HEK293 (cell line): Measurements from ENCODE around the gene CRIP1.

Source experiments
- CTCF ChIA-PET: fragments of 350-600 bp; formaldehyde crosslinking; extraction: SDS; loops from one replicate; lab custom pipeline; 2021; ENCODE audit warnings: antibody characterized with exemption; lab: Yijun Ruan, JAX
- POLR2A ChIA-PET: fragments of 300-600 bp; formaldehyde crosslinking; extraction: SDS; loops from one replicate; lab custom pipeline; 2020; ENCODE audit warnings: antibody characterized with exemption, inconsistent platforms; lab: Yijun Ruan, JAX
- H3K27ac ChIP-seq: fragments of 200-500 bp; sonication (Bioruptor generic); 2 replicates; pipeline ENCODE4 v1.5.1; 2014; ENCODE audit warnings: low read depth, low read length, control low read depth, inconsistent platforms; ENCODE audit errors: extremely low read depth
- H3K36me3 ChIP-seq, 2 experiments: fragments of 200-500 bp in 1 of 2; sonication (Bioruptor generic) in 1 of 2; 1 replicate in 1 of 2; 2 replicates in 1 of 2; pipeline ENCODE4 v1.5.1; 2014 to 2017; ENCODE audit warnings: inconsistent platforms in 2 of 2, low read length in 2 of 2; ENCODE audit not compliant: control insufficient read depth in 2 of 2, insufficient read depth in 1 of 2
- H3K4me1 ChIP-seq: fragments of 200-500 bp; sonication (Bioruptor generic); 2 replicates; pipeline ENCODE4 v1.5.1; 2014; ENCODE audit warnings: mild to moderate bottlenecking, low read length, inconsistent platforms; ENCODE audit not compliant: control insufficient read depth, insufficient read depth
- H3K4me3 ChIP-seq: 2 replicates; pipeline ENCODE4 v1.5.1; 2011; ENCODE audit warnings: low read depth, mild to moderate bottlenecking, control low read depth, low read length, moderate library complexity
- H3K9me3 ChIP-seq: fragments of 200-500 bp; sonication (Bioruptor generic); 2 replicates; pipeline ENCODE4 v1.5.1; 2014; ENCODE audit warnings: low read depth, low read length, inconsistent platforms; ENCODE audit not compliant: control insufficient read depth, insufficient read depth
- SALL2 ChIP-seq: fragments of 450-650 bp; formaldehyde crosslinking; IDR thresholded peaks from 2 replicates; pipeline ENCODE4 v1.5.0; 2017; ENCODE audit warnings: missing biosample characterization, mild to moderate bottlenecking, missing genetic modification characterization, borderline replicate concordance
- ZFP41 ChIP-seq: fragments of 450-650 bp; formaldehyde crosslinking; IDR thresholded peaks from 2 replicates; pipeline ENCODE4 v1.5.1; 2016; ENCODE audit warnings: missing biosample characterization, missing genetic modification characterization, borderline replicate concordance
- ZNF114 ChIP-seq: fragments of 450-650 bp; formaldehyde crosslinking; IDR thresholded peaks from 2 replicates; pipeline ENCODE4 v1.5.0; 2017; ENCODE audit warnings: missing biosample characterization, missing genetic modification characterization
- ZNF146 ChIP-seq: fragments of 450-650 bp; formaldehyde crosslinking; IDR thresholded peaks from 2 replicates; pipeline ENCODE4 v1.5.1; 2016; ENCODE audit warnings: missing biosample characterization, missing genetic modification characterization
- ZNF169 ChIP-seq: fragments of 450-650 bp; formaldehyde crosslinking; IDR thresholded peaks from 2 replicates; pipeline ENCODE4 v1.5.1; 2016; ENCODE audit warnings: missing biosample characterization, missing genetic modification characterization
- ZNF266 ChIP-seq: fragments of 450-650 bp; formaldehyde crosslinking; IDR thresholded peaks from 2 replicates; pipeline ENCODE4 v1.5.1; 2016; ENCODE audit warnings: missing biosample characterization, missing genetic modification characterization, low read depth
- ZNF549 ChIP-seq: fragments of 450-650 bp; IDR thresholded peaks from 2 replicates; pipeline ENCODE4 v1.5.1; 2018; ENCODE audit warnings: missing biosample characterization, missing genetic modification characterization, mild to moderate bottlenecking, inconsistent platforms, moderate library complexity
- ZNF558 ChIP-seq: fragments of 450-650 bp; formaldehyde crosslinking; IDR thresholded peaks from 2 replicates; pipeline ENCODE4 v1.5.1; 2016; ENCODE audit warnings: missing biosample characterization, missing genetic modification characterization
- ZNF561 ChIP-seq: fragments of 450-650 bp; IDR thresholded peaks from 2 replicates; pipeline ENCODE4 v1.5.1; 2018; ENCODE audit warnings: missing biosample characterization, missing genetic modification characterization, borderline replicate concordance
- ZNF654 ChIP-seq: fragments of 450-650 bp; formaldehyde crosslinking; IDR thresholded peaks from 2 replicates; pipeline ENCODE4 v1.5.1; 2016; ENCODE audit warnings: low read depth, missing biosample characterization, missing genetic modification characterization
- ZNF664 ChIP-seq: fragments of 450-650 bp; formaldehyde crosslinking; IDR thresholded peaks from 2 replicates; pipeline ENCODE4 v1.5.1; 2016; ENCODE audit warnings: missing biosample characterization, missing genetic modification characterization
- ZNF707 ChIP-seq: fragments of 450-650 bp; formaldehyde crosslinking; IDR thresholded peaks from 2 replicates; pipeline ENCODE4 v1.5.1; 2016; ENCODE audit warnings: missing biosample characterization, missing genetic modification characterization
- TF ChIP-seq, protein P1 (sequence below): fragments of 450-650 bp; formaldehyde crosslinking; IDR thresholded peaks from 2 replicates; pipeline ENCODE4 v1.5.1; 2016; ENCODE audit warnings: missing biosample characterization, missing genetic modification characterization, borderline replicate concordance
- TF ChIP-seq, protein P2 (sequence below): fragments of 450-650 bp; formaldehyde crosslinking; IDR thresholded peaks from 2 replicates; pipeline ENCODE4 v1.5.1; 2016; ENCODE audit warnings: missing biosample characterization, missing genetic modification characterization
- TF ChIP-seq, protein P3 (sequence below): fragments of 450-650 bp; formaldehyde crosslinking; IDR thresholded peaks from 2 replicates; pipeline ENCODE4 v1.5.1; 2017; ENCODE audit warnings: missing biosample characterization, missing genetic modification characterization
- TF ChIP-seq, protein P4 (sequence below): fragments of 450-650 bp; formaldehyde crosslinking; IDR thresholded peaks from 2 replicates; pipeline ENCODE4 v1.5.1; 2016; ENCODE audit warnings: missing biosample characterization, missing genetic modification characterization
- TF ChIP-seq, protein P5 (sequence below): fragments of 450-650 bp; formaldehyde crosslinking; IDR thresholded peaks from 2 replicates; pipeline ENCODE4 v1.5.1; 2016; ENCODE audit warnings: missing biosample characterization, missing genetic modification characterization, low read depth

The CRIP1 gene

DNA sequence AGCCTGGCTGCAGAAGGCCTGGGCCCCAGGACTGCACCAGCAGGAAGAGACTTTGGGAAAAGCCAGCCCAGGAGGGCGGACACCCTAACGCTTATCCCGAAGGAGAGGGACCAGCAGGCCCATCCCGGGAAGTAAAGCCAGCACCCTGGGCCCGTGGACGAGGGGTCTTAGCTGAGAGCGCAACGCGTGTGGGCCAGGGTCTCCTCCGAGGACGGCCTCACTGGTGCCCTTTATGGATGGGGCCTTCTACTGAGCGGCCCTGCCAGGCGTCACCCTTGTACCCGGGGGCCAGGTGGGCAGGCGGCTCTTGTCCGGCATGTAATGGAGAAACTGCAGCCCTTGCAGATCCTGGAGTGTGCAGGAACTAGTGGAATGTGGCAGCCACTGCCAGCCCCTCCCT, 18.4 kb downstream of the CRIP1 start (continued):
- TF ChIP-seq, protein P1, sequence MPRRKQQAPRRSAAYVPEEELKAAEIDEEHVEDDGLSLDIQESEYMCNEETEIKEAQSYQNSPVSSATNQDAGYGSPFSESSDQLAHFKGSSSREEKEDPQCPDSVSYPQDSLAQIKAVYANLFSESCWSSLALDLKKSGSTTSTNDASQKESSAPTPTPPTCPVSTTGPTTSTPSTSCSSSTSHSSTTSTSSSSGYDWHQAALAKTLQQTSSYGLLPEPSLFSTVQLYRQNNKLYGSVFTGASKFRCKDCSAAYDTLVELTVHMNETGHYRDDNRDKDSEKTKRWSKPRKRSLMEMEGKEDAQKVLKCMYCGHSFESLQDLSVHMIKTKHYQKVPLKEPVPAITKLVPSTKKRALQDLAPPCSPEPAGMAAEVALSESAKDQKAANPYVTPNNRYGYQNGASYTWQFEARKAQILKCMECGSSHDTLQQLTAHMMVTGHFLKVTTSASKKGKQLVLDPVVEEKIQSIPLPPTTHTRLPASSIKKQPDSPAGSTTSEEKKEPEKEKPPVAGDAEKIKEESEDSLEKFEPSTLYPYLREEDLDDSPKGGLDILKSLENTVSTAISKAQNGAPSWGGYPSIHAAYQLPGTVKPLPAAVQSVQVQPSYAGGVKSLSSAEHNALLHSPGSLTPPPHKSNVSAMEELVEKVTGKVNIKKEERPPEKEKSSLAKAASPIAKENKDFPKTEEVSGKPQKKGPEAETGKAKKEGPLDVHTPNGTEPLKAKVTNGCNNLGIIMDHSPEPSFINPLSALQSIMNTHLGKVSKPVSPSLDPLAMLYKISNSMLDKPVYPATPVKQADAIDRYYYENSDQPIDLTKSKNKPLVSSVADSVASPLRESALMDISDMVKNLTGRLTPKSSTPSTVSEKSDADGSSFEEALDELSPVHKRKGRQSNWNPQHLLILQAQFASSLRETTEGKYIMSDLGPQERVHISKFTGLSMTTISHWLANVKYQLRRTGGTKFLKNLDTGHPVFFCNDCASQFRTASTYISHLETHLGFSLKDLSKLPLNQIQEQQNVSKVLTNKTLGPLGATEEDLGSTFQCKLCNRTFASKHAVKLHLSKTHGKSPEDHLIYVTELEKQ (tag by site-specific recombination) = no peak

DNA sequence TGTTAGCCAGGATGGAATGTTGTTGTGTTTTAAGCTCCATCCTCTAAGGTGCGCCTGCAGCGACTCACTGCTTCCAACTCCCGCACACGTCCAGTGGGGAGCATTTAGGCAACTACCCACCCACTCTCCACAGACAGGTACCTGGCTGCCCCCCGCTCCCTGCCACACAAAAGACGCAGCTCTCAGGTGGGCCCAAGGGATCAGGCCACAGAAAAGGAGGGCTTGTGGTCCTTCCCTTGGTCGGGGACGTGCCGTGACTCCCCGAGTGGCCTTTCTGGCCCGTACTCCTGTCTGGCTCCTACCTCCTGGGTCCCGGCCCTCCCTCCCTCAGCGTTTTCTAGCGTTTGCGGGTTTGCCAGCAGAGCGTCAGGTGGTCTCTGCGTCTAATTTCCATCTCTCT, 20.6 kb downstream of the CRIP1 start:
- Histone ChIP-seq H3K27ac (no peak overlapping the region), H3K9me3 (no peaks in the 10 kb centered on the region), H3K4me1 (peaks cover 2% of the 10 kb centered on the region; the same call in 1 of the 2 replicates), H3K4me3 (no peak overlapping the region), H3K36me3 (no peaks in the 10 kb centered on the region)
- TF ChIP-seq ZNF664 (tag by site-specific recombination) (no peak), ZNF549 (tag by site-specific recombination) (no peak), ZNF146 (tag by site-specific recombination) (no peak), ZFP41 (tag by site-specific recombination) (no peak), SALL2 (tag by site-specific recombination) (no peak), ZNF707 (tag by site-specific recombination) (no peak), ZNF561 (no peak), ZNF558 (tag by site-specific recombination) (no peak)
- TF ChIP-seq, protein P2, sequence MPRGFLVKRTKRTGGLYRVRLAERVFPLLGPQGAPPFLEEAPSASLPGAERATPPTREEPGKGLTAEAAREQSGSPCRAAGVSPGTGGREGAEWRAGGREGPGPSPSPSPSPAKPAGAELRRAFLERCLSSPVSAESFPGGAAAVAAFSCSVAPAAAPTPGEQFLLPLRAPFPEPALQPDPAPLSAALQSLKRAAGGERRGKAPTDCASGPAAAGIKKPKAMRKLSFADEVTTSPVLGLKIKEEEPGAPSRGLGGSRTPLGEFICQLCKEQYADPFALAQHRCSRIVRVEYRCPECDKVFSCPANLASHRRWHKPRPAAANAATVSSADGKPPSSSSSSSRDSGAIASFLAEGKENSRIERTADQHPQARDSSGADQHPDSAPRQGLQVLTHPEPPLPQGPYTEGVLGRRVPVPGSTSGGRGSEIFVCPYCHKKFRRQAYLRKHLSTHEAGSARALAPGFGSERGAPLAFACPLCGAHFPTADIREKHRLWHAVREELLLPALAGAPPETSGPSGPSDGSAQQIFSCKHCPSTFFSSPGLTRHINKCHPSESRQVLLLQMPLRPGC = no peak
- TF ChIP-seq, protein P3, sequence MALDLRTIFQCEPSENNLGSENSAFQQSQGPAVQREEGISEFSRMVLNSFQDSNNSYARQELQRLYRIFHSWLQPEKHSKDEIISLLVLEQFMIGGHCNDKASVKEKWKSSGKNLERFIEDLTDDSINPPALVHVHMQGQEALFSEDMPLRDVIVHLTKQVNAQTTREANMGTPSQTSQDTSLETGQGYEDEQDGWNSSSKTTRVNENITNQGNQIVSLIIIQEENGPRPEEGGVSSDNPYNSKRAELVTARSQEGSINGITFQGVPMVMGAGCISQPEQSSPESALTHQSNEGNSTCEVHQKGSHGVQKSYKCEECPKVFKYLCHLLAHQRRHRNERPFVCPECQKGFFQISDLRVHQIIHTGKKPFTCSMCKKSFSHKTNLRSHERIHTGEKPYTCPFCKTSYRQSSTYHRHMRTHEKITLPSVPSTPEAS (tag by site-specific recombination) = no peak
- TF ChIP-seq, protein P1 (tag by site-specific recombination) = no peak
- CTCF ChIA-PET = interaction anchor here (0.6 to 0.9 kb wide), 3 partner anchors 11 to 598 kb away, joined by 3 to 4 read pairs (median 3); no protein-coding TSS in a partner anchor
- POLR2A ChIA-PET = no interaction called here

DNA sequence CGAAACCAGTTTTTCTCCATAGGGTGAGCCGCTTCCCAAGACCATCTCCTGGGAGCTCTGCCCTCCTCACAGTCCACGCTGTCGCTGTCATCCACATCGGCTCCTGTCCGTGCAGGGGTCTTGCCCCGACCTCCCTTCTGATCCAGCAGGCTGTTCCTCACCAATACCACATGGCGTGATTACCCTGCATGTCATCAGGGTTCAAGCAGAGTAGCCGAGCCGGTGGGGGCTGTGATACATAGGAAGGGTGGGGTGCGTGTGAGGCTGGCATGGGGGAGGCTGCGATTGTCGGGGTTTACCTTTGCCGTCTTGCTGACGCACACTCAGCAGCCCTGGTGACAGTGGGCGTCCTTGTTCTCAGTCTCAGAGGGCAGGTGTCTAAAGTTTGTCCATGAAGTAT, 21.4 kb downstream of the CRIP1 start:
- Histone ChIP-seq H3K9me3 (no peaks in the 10 kb centered on the region), H3K36me3 (no peaks in the 10 kb centered on the region), H3K27ac (no peak overlapping the region), H3K4me1 (peaks cover 2% of the 10 kb centered on the region; the same call in 1 of the 2 replicates), H3K4me3 (no peak overlapping the region)
- TF ChIP-seq ZNF654 (no peak), ZNF169 (tag by site-specific recombination) (no peak), ZNF114 (tag by site-specific recombination) (no peak), ZNF266 (no peak)
- TF ChIP-seq, protein P4, sequence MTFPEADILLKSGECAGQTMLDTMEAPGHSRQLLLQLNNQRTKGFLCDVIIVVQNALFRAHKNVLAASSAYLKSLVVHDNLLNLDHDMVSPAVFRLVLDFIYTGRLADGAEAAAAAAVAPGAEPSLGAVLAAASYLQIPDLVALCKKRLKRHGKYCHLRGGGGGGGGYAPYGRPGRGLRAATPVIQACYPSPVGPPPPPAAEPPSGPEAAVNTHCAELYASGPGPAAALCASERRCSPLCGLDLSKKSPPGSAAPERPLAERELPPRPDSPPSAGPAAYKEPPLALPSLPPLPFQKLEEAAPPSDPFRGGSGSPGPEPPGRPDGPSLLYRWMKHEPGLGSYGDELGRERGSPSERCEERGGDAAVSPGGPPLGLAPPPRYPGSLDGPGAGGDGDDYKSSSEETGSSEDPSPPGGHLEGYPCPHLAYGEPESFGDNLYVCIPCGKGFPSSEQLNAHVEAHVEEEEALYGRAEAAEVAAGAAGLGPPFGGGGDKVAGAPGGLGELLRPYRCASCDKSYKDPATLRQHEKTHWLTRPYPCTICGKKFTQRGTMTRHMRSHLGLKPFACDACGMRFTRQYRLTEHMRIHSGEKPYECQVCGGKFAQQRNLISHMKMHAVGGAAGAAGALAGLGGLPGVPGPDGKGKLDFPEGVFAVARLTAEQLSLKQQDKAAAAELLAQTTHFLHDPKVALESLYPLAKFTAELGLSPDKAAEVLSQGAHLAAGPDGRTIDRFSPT (tag by site-specific recombination) = no peak
- TF ChIP-seq, protein P5, sequence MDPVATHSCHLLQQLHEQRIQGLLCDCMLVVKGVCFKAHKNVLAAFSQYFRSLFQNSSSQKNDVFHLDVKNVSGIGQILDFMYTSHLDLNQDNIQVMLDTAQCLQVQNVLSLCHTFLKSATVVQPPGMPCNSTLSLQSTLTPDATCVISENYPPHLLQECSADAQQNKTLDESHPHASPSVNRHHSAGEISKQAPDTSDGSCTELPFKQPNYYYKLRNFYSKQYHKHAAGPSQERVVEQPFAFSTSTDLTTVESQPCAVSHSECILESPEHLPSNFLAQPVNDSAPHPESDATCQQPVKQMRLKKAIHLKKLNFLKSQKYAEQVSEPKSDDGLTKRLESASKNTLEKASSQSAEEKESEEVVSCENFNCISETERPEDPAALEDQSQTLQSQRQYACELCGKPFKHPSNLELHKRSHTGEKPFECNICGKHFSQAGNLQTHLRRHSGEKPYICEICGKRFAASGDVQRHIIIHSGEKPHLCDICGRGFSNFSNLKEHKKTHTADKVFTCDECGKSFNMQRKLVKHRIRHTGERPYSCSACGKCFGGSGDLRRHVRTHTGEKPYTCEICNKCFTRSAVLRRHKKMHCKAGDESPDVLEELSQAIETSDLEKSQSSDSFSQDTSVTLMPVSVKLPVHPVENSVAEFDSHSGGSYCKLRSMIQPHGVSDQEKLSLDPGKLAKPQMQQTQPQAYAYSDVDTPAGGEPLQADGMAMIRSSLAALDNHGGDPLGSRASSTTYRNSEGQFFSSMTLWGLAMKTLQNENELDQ (tag by site-specific recombination) = no peak
- ChIA-PET CTCF (interaction anchor here (0.6 kb wide), 1 partner anchor 962 kb away, joined by 3 read pairs; no protein-coding TSS in a partner anchor), POLR2A (no interaction called here)
